HL-60 (cell line): ENCODE measurements around the gene TMEM100.

Experiments used
- CTCF ChIP-seq: IDR thresholded peaks from one replicate; pipeline ENCODE4 v1.5.1; 2011; ENCODE audit warnings: low read length, control low read depth, inconsistent platforms; ENCODE audit not compliant: insufficient read depth
- GABPA ChIP-seq: IDR thresholded peaks from 2 replicates; pipeline ENCODE4 v1.6.1; 2012; ENCODE audit warnings: low read depth
- POLR2AphosphoS5 ChIP-seq: IDR thresholded peaks from 2 replicates; pipeline ENCODE4 v1.6.1; 2012; ENCODE audit warnings: low read depth

- TF ChIP-seq POLR2AphosphoS5 (no peak), CTCF (no peak), GABPA (no peak)
Observed at GRCh38 chr17:55723488-55723848, 804 bp upstream of the TMEM100 start.
